Body of pancreas (tissue), 4 donors: Measurements from ENCODE around the gene EYS.

Experiments used
- CTCF ChIP-seq, 7 experiments: fragments of 450-650 bp in 4 of 7; fragments of 200-600 bp in 3 of 7; sonication (generic) in 3 of 7; IDR thresholded peaks; one replicate each; pipeline ENCODE4 v1.5.1; 2016 to 2019; ENCODE audit warnings: antibody characterized with exemption in 7 of 7
- POLR2A ChIP-seq, 3 donors: fragments of 450-650 bp; IDR thresholded peaks; one replicate each; pipeline ENCODE4 v1.6.1; 2016; ENCODE audit warnings: antibody characterized with exemption in 3 of 3, mild to moderate bottlenecking in 2 of 3

DNA sequence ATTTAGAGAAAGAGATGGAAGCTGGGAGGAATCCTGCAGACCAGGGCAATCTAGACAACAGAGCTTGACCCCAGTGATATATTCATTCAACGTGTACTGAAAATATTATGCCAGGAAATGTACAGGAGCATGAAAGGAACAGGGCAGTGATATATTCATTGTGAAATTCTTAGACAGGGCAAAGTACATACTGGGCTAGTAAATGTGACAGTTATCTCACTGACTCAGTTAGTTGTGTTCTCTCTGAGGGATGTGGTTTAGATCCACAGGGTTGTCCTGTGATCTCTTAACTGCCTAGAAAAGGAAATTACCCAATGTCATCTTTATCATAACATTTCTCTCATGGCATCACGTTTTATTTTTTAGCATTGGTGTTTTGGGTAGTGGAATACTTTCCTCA, 891.3 kb downstream of the EYS start:
- no peak for TF ChIP-seq POLR2A (IDR thresholded peaks at IDR 0.05)
- TF ChIP-seq CTCF (IDR thresholded peaks at IDR 0.05): no peak
